Midbrain (tissue), 1 donor: Measurements from ENCODE around the gene NPTN.

Experiments
- DNase-seq: peaks from one replicate; lab custom pipeline; 2025; lab: John Stamatoyannopoulos, UW

NPTN gene

GRCh38 chr15:73631915-73632669 is 1.1 kb downstream of the NPTN start:
- peak; percentile 27 for DNase-seq

GRCh38 chr15:73630921-73631362 is 2.2 kb downstream of the NPTN start:
- peak; percentile 15 for DNase-seq

- DNase-seq = no peak
Measured at GRCh38 chr15:73629798-73630429, 3.3 kb downstream of the NPTN start.

- DNase-seq = no peak
Measured at GRCh38 chr15:73628976-73629797, 4.0 kb downstream of the NPTN start.

- no peak for DNase-seq
Measured at GRCh38 chr15:73628102-73628501, 5.1 kb downstream of the NPTN start.

GRCh38 chr15:73626072-73626471 is 7.1 kb downstream of the NPTN start:
- no peak for DNase-seq

- no peak for DNase-seq
Measured at GRCh38 chr15:73624530-73624929, 8.7 kb downstream of the NPTN start.

- DNase-seq = no peak
Measured at GRCh38 chr15:73621286-73621826, 11.8 kb downstream of the NPTN start.

- DNase-seq = no peak
Measured at GRCh38 chr15:73620078-73620477, 13.1 kb downstream of the NPTN start.

- no peak for DNase-seq
Measured at GRCh38 chr15:73617913-73618312, 15.3 kb downstream of the NPTN start.

- no peak for DNase-seq
Measured at GRCh38 chr15:73617301-73617831, 15.8 kb downstream of the NPTN start.

GRCh38 chr15:73608941-73609340 is 24.2 kb downstream of the NPTN start:
- DNase-seq = no peak

GRCh38 chr15:73608475-73608874 is 24.7 kb downstream of the NPTN start:
- DNase-seq = no peak

- no peak for DNase-seq
Measured at GRCh38 chr15:73607843-73608242, 25.3 kb downstream of the NPTN start.

GRCh38 chr15:73607405-73607804 is 25.8 kb downstream of the NPTN start:
- no peak for DNase-seq

- no peak for DNase-seq
Measured at GRCh38 chr15:73605759-73606436, 27.3 kb downstream of the NPTN start.

GRCh38 chr15:73604477-73604876 is 28.7 kb downstream of the NPTN start:
- no peak for DNase-seq

- DNase-seq = no peak
Measured at GRCh38 chr15:73602992-73603391, 30.2 kb downstream of the NPTN start.

- DNase-seq = no peak
Measured at GRCh38 chr15:73602446-73602843, 30.7 kb downstream of the NPTN start.

GRCh38 chr15:73601451-73602445 is 31.4 kb downstream of the NPTN start:
- peak; percentile 19 for DNase-seq
